Measurements from ENCODE around the gene RAMP3. TPM values are rescaled to one million over a fixed set of nuclear protein-coding genes. Genes with fewer than 3 reads are reported as not detected.
"Not testable (repeated sequence)": the region's sequence is repeated elsewhere in the genome, so short reads cannot be mapped to it uniquely, and the experiment has no call there.

The RAMP3 gene
- total RNA-seq, 1 donor from 2014 or later: 3.5 TPM

- DNase-seq: no peak
These were observed 322 bp upstream of the RAMP3 start for GRCh38 chr7:45157286-45157652.

- DNase-seq: no peak
These were observed 880 bp downstream of the RAMP3 start for GRCh38 chr7:45158471-45158870.

GRCh38 chr7:45159296-45159695 lies 1.7 kb downstream of the RAMP3 start:
- no peak for DNase-seq

GRCh38 chr7:45160417-45160881 lies 2.9 kb downstream of the RAMP3 start:
- no peak for DNase-seq

- no peak for DNase-seq
These were observed 3.5 kb downstream of the RAMP3 start for GRCh38 chr7:45161138-45161537.

GRCh38 chr7:45161842-45162241 lies 4.3 kb downstream of the RAMP3 start:
- no peak for DNase-seq

- no peak for DNase-seq
These were observed 4.8 kb downstream of the RAMP3 start for GRCh38 chr7:45162311-45162845.

GRCh38 chr7:45162943-45163691 lies 5.5 kb downstream of the RAMP3 start:
- no peak for DNase-seq

GRCh38 chr7:45163692-45164052 lies 6.1 kb downstream of the RAMP3 start:
- DNase-seq: no peak

GRCh38 chr7:45164271-45164670 lies 6.7 kb downstream of the RAMP3 start:
- not testable (repeated sequence) for DNase-seq

- no peak for DNase-seq
These were observed 8.3 kb downstream of the RAMP3 start for GRCh38 chr7:45165857-45166256.

GRCh38 chr7:45171946-45172345 lies 14.4 kb downstream of the RAMP3 start:
- no peak for DNase-seq

- DNase-seq: no peak
These were observed 16.2 kb downstream of the RAMP3 start for GRCh38 chr7:45173596-45174327.

GRCh38 chr7:45174328-45174610 lies 16.7 kb downstream of the RAMP3 start:
- no peak for DNase-seq

- DNase-seq: no peak
These were observed 17.6 kb downstream of the RAMP3 start for GRCh38 chr7:45174966-45175765.

- no peak for DNase-seq
These were observed 18.5 kb downstream of the RAMP3 start for GRCh38 chr7:45176091-45176490.

GRCh38 chr7:45176886-45177731 lies 19.5 kb downstream of the RAMP3 start:
- DNase-seq: no peak

- no peak for DNase-seq
These were observed 20.2 kb downstream of the RAMP3 start for GRCh38 chr7:45177801-45178200.

- no peak for DNase-seq
These were observed 20.9 kb downstream of the RAMP3 start for GRCh38 chr7:45178241-45179225.

GRCh38 chr7:45179666-45180065 lies 22.1 kb downstream of the RAMP3 start:
- no peak for DNase-seq

Measured in skin of body (tissue), 2 donors.